ENCODE measurements around the gene FRMD4A.

GRCh38 chr10:14087566-14087965 is 243.2 kb downstream of the FRMD4A start:
- TF ChIP-seq, protein P1, sequence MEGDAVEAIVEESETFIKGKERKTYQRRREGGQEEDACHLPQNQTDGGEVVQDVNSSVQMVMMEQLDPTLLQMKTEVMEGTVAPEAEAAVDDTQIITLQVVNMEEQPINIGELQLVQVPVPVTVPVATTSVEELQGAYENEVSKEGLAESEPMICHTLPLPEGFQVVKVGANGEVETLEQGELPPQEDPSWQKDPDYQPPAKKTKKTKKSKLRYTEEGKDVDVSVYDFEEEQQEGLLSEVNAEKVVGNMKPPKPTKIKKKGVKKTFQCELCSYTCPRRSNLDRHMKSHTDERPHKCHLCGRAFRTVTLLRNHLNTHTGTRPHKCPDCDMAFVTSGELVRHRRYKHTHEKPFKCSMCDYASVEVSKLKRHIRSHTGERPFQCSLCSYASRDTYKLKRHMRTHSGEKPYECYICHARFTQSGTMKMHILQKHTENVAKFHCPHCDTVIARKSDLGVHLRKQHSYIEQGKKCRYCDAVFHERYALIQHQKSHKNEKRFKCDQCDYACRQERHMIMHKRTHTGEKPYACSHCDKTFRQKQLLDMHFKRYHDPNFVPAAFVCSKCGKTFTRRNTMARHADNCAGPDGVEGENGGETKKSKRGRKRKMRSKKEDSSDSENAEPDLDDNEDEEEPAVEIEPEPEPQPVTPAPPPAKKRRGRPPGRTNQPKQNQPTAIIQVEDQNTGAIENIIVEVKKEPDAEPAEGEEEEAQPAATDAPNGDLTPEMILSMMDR (IDR thresholded peaks at IDR 0.05) = no peak
- no peak for TF ChIP-seq POLR2A (IDR thresholded peaks at IDR 0.05)

Measured in heart left ventricle (tissue), 13 donors.